ENCODE results near the gene PPP2R2D. TPM values are rescaled to one million over a fixed set of nuclear protein-coding genes. Genes with fewer than 3 reads are reported as not detected.
A peak's percentile ranks its signal among the peaks of the same experiment; 100 is the strongest.

PPP2R2D gene
- total RNA-seq, 1 donor from 2014 or later: 34.0 TPM

- Mint-ChIP-seq H3K9me3 (no peaks in the 10 kb centered on the region), H3K27ac (no peak overlapping the region), H3K4me1 (peaks cover 14% of the 10 kb centered on the region), H3K27me3 (ENCODE audit: low read depth) (peaks cover 36% of the 10 kb centered on the region), H3K4me3 (no peak overlapping the region), H3K36me3 (no peaks in the 10 kb centered on the region)
- TF ChIP-seq, protein P1, sequence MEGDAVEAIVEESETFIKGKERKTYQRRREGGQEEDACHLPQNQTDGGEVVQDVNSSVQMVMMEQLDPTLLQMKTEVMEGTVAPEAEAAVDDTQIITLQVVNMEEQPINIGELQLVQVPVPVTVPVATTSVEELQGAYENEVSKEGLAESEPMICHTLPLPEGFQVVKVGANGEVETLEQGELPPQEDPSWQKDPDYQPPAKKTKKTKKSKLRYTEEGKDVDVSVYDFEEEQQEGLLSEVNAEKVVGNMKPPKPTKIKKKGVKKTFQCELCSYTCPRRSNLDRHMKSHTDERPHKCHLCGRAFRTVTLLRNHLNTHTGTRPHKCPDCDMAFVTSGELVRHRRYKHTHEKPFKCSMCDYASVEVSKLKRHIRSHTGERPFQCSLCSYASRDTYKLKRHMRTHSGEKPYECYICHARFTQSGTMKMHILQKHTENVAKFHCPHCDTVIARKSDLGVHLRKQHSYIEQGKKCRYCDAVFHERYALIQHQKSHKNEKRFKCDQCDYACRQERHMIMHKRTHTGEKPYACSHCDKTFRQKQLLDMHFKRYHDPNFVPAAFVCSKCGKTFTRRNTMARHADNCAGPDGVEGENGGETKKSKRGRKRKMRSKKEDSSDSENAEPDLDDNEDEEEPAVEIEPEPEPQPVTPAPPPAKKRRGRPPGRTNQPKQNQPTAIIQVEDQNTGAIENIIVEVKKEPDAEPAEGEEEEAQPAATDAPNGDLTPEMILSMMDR (IDR thresholded peaks at IDR 0.05; ENCODE audit: unreplicated experiment): no peak
- no peak for DNase-seq (ENCODE audit: low spot score in 2 of 2, unreplicated experiment in 2 of 2)
Observed at GRCh38 chr10:131898061-131898460, 2.7 kb upstream of the PPP2R2D start.

- Mint-ChIP-seq H3K27ac (no peak overlapping the region), H3K9me3 (no peaks in the 10 kb centered on the region), H3K27me3 (ENCODE audit: low read depth) (peaks cover 29% of the 10 kb centered on the region), H3K4me1 (peaks cover 17% of the 10 kb centered on the region), H3K4me3 (no peak overlapping the region), H3K36me3 (no peaks in the 10 kb centered on the region)
- TF ChIP-seq, protein P1 (IDR thresholded peaks at IDR 0.05; ENCODE audit: unreplicated experiment): no peak
- no peak for DNase-seq (ENCODE audit: low spot score in 2 of 2, unreplicated experiment in 2 of 2)
Observed at GRCh38 chr10:131898713-131899112, 2.1 kb upstream of the PPP2R2D start.

DNA sequence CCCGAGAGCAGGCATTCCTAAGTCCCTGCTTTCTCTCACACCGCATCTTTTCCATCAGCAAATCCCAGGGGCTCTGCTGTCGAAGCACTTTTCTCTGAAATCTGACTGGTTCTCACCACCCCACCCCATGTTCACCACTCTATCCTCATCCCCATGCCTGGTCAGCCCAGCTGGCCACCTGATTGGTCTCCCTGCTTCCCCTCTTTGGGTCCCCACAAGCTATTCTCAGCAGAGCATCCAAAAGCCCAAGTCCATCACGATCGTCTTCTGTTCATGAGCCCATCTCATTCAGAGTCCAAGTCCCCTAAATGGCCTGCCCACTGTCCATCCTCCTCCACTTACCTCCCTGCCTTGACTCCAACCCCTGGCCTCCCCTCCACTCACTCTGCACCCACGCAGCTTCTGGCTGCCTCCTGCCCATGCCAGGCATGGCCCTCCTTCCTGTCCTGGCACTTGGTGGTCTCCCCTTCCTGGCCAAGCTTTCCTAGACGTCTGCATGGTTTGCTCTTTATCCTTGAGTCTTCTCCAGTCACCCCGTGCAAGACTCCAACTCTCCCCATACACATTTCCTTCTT, 1.6 kb upstream of the PPP2R2D start:
- no peak for DNase-seq (ENCODE audit: low spot score in 2 of 2, unreplicated experiment in 2 of 2)
- H3K27me3 Mint-ChIP-seq (ENCODE audit: low read depth): peaks cover 26% of the 10 kb centered on the region
- peaks cover 17% of the 10 kb centered on the region for H3K4me1 Mint-ChIP-seq
- TF ChIP-seq, protein P1 (IDR thresholded peaks at IDR 0.05; ENCODE audit: unreplicated experiment): no peak
- H3K36me3 Mint-ChIP-seq: no peaks in the 10 kb centered on the region
- H3K9me3 Mint-ChIP-seq: no peaks in the 10 kb centered on the region
- H3K27ac Mint-ChIP-seq: no peak overlapping the region
- H3K4me3 Mint-ChIP-seq: peak overlapping the region; percentile 82

DNA sequence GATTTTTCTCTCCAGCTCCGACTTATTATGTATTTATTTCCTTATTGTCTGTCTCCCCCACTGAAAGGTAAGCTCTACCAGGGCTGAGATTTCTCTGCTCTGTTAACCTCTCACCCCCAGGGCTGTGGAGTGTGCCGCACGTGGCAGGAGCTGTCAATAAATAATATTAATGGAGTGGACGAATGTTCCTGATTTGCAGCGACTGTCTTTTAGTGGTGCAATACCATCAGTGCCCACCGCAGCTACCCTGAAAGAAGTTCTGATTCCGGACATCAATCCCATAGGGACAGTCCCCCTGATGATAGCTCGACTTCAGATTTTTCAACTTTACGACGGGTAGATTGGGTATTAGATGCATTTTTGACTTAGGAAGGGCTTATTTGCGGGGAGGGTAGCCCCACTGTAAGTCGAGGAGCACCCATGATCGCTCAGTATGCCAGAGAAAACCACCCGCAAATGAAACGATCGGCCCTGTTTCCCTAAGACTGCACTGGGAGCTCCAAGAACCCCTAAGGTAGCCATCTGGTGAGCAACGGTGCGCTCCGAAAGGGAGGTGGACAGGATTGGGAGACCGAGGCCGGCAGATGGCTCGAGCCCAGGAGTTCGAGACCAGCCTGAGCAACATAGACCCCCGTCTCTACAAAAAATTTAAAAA, 986 bp upstream of the PPP2R2D start:
- no peak for DNase-seq (ENCODE audit: low spot score in 2 of 2, unreplicated experiment in 2 of 2)
- Mint-ChIP-seq H3K36me3 (no peaks in the 10 kb centered on the region), H3K27me3 (ENCODE audit: low read depth) (peaks cover 26% of the 10 kb centered on the region), H3K4me1 (peaks cover 17% of the 10 kb centered on the region), H3K9me3 (no peaks in the 10 kb centered on the region), H3K27ac (peak overlapping the region; percentile 77), H3K4me3 (peak overlapping the region; percentile 82)
- TF ChIP-seq, protein P1 (IDR thresholded peaks at IDR 0.05; ENCODE audit: unreplicated experiment): peak; percentile 32

DNA sequence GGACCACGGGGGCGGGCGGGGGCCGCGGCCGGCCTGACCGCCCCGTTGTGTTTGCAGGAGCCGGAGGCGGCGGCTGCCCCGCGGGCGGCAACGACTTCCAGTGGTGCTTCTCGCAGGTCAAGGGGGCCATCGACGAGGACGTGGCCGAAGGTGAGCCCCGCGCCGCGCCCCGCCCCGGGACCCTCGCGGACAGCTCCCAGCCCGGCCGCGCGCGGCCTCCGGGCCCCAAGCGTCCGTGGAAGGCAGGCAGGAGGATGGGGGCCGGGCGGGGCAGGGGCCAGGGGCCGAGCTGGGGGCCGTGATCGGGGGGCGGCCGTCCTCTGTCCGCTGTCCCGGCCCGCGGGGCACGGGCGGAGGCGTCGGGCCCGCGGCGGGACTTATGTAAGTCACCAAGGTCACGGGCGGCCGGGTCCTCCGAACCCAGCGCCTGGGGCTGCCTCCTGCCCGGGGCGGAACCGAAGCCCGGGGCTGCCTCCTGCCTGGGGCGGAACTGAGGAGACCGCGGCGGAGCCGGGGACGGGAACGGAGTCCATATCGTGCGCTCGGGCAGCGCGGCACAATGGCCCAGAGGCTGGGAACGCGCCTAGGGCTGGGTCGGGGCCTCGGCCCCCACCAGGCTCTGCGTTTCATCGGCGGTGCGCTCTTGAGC, 497 bp downstream of the PPP2R2D start:
- peak overlapping the region; percentile 95 for H3K27ac Mint-ChIP-seq
- DNase-seq (ENCODE audit: low spot score in 2 of 2, unreplicated experiment in 2 of 2): peak in 1 of 2 experiments; percentile 59
- H3K4me3 Mint-ChIP-seq: peak overlapping the region; percentile 85
- no peaks in the 10 kb centered on the region for H3K9me3 Mint-ChIP-seq
- no peaks in the 10 kb centered on the region for H3K36me3 Mint-ChIP-seq
- H3K27me3 Mint-ChIP-seq (ENCODE audit: low read depth): peaks cover 19% of the 10 kb centered on the region
- peaks cover 24% of the 10 kb centered on the region for H3K4me1 Mint-ChIP-seq
- TF ChIP-seq, protein P1 (IDR thresholded peaks at IDR 0.05; ENCODE audit: unreplicated experiment): no peak
